LNCaP clone FGC (cell line): Measurements from ENCODE around the gene ARL15.

Experiments used
- DNase-seq: peaks from one replicate; pipeline ENCODE4 v3.0.0-alpha.2; 2011; ENCODE audit warnings: low read depth
- H3K4me3 ChIP-seq: 2 replicates; pipeline ENCODE4 v1.5.1; 2011; ENCODE audit warnings: mild to moderate bottlenecking, low read depth, low read length, control low read depth
- CTCF ChIP-seq: IDR thresholded peaks from 2 replicates; pipeline ENCODE4 v1.5.1; 2012; ENCODE audit warnings: mild to moderate bottlenecking; ENCODE audit not compliant: control insufficient read depth, insufficient read depth; ENCODE audit errors: extremely low read depth

The ARL15 gene

GRCh38 chr5:53884844-53885243 is 425.5 kb downstream of the ARL15 start:
- H3K4me3 ChIP-seq, result no peak overlapping the region

GRCh38 chr5:53884417-53884816 is 426.0 kb downstream of the ARL15 start:
- DNase-seq, result no peak
- H3K4me3 ChIP-seq, result no peak overlapping the region
- no peak for TF ChIP-seq CTCF

More at GRCh38 chr5:53884844-53885243, 425.5 kb downstream of the ARL15 start:
- DNase-seq, result no peak
- TF ChIP-seq CTCF, result no peak

- DNase-seq, result no peak
- H3K4me3 ChIP-seq, result no peak overlapping the region
- TF ChIP-seq CTCF, result no peak
These were observed 427.7 kb downstream of the ARL15 start for GRCh38 chr5:53882676-53883031.

GRCh38 chr5:53882006-53882675 is 428.2 kb downstream of the ARL15 start:
- no peak for TF ChIP-seq CTCF
- no peak overlapping the region for H3K4me3 ChIP-seq
- DNase-seq, result no peak

GRCh38 chr5:53879708-53880323 is 430.6 kb downstream of the ARL15 start:
- no peak for TF ChIP-seq CTCF
- no peak for DNase-seq
- H3K4me3 ChIP-seq, result no peak overlapping the region

GRCh38 chr5:53878015-53878414 is 432.4 kb downstream of the ARL15 start:
- DNase-seq, result no peak
- TF ChIP-seq CTCF, result no peak
- H3K4me3 ChIP-seq, result no peak overlapping the region

GRCh38 chr5:53877243-53877642 is 433.1 kb downstream of the ARL15 start:
- H3K4me3 ChIP-seq, result no peak overlapping the region
- no peak for TF ChIP-seq CTCF
- no peak for DNase-seq
